Measurements from ENCODE around the gene PDIA2.

Gene PDIA2

GRCh38 chr16:280005-280460 lies 2.9 kb upstream of the PDIA2 start (continued):
- TF ChIP-seq ZNF157 (tag by site-specific recombination; IDR thresholded peaks at IDR 0.05) (no peak), MZF1 (tag by site-specific recombination; IDR thresholded peaks at IDR 0.05; ENCODE audit: borderline replicate concordance) (no peak), YY2 (tag by site-specific recombination; IDR thresholded peaks at IDR 0.05) (no peak), ZNF585B (tag by site-specific recombination; IDR thresholded peaks at IDR 0.05) (no peak), SCRT2 (tag by site-specific recombination; IDR thresholded peaks at IDR 0.05) (no peak), ZNF175 (tag by site-specific recombination; IDR thresholded peaks at IDR 0.05) (no peak), ZNF239 (tag by site-specific recombination; IDR thresholded peaks at IDR 0.05) (no peak), FEZF1 (tag by site-specific recombination; IDR thresholded peaks at IDR 0.05) (no peak), MEIS1 (CRISPR knock-in tag; IDR thresholded peaks at IDR 0.05; ENCODE audit: borderline replicate concordance) (no peak), ZNF433 (tag by site-specific recombination; IDR thresholded peaks at IDR 0.05; ENCODE audit: low read depth) (no peak), ZNF660 (tag by site-specific recombination; IDR thresholded peaks at IDR 0.05) (no peak), ZNF548 (tag by site-specific recombination; IDR thresholded peaks at IDR 0.05) (no peak), ZNF24 (tag by site-specific recombination; IDR thresholded peaks at IDR 0.05) (no peak), ZNF677 (tag by site-specific recombination; IDR thresholded peaks at IDR 0.05) (no peak), PRDM4 (tag by site-specific recombination; IDR thresholded peaks at IDR 0.05) (no peak), ZBTB49 (tag by site-specific recombination; IDR thresholded peaks at IDR 0.05; ENCODE audit: low read depth) (no peak), MYNN (tag by site-specific recombination; IDR thresholded peaks at IDR 0.05; ENCODE audit: borderline replicate concordance) (no peak), KLF16 (tag by site-specific recombination; IDR thresholded peaks at IDR 0.05) (no peak), ZNF362 (tag by site-specific recombination; IDR thresholded peaks at IDR 0.05) (no peak), ZNF549 (tag by site-specific recombination; IDR thresholded peaks at IDR 0.05) (no peak), HOXC10 (CRISPR knock-in tag; IDR thresholded peaks at IDR 0.05) (no peak), ZNF623 (tag by site-specific recombination; IDR thresholded peaks at IDR 0.05) (no peak), ZNF776 (tag by site-specific recombination; IDR thresholded peaks at IDR 0.05; ENCODE audit: borderline replicate concordance) (no peak), ZNF114 (tag by site-specific recombination; IDR thresholded peaks at IDR 0.05) (no peak), ZBTB26 (tag by site-specific recombination; optimal IDR thresholded peaks at IDR 0.05) (peak; percentile 48), ZNF341 (tag by site-specific recombination; IDR thresholded peaks at IDR 0.05; ENCODE audit: low read depth) (no peak), REPIN1 (tag by site-specific recombination; IDR thresholded peaks at IDR 0.05; ENCODE audit: low read depth) (no peak), ZNF121 (tag by site-specific recombination; IDR thresholded peaks at IDR 0.05) (no peak)
- TF ChIP-seq, protein P1, sequence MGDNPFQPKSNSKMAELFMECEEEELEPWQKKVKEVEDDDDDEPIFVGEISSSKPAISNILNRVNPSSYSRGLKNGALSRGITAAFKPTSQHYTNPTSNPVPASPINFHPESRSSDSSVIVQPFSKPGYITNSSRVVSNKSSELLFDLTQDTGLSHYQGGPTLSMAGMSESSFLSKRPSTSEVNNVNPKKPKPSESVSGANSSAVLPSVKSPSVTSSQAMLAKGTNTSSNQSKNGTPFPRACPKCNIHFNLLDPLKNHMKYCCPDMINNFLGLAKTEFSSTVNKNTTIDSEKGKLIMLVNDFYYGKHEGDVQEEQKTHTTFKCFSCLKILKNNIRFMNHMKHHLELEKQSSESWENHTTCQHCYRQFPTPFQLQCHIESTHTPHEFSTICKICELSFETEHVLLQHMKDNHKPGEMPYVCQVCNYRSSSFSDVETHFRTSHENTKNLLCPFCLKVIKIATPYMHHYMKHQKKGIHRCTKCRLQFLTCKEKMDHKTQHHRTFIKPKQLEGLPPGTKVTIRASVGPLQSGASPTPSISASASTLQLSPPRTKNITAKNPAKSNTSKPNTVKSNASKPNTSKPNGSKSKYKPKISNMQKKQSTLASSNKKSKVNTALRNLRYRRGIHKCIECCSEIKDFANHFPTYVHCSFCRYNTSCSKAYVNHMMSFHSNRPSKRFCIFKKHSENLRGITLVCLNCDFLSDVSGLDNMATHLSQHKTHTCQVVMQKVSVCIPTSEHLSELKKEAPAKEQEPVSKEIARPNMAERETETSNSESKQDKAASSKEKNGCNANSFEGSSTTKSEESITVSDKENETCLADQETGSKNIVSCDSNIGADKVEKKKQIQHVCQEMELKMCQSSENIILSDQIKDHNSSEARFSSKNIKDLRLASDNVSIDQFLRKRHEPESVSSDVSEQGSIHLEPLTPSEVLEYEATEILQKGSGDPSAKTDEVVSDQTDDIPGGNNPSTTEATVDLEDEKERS (tag by site-specific recombination; IDR thresholded peaks at IDR 0.05) = no peak
- TF ChIP-seq, protein P2, sequence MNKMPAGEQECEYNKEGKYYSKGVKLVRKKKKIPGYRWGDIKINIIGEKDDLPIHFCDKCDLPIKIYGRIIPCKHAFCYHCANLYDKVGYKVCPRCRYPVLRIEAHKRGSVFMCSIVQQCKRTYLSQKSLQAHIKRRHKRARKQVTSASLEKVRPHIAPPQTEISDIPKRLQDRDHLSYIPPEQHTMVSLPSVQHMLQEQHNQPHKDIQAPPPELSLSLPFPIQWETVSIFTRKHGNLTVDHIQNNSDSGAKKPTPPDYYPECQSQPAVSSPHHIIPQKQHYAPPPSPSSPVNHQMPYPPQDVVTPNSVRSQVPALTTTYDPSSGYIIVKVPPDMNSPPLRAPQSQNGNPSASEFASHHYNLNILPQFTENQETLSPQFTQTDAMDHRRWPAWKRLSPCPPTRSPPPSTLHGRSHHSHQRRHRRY (tag by site-specific recombination; IDR thresholded peaks at IDR 0.05) = no peak

All from HEK293 (cell line).